ENCODE measurements around the gene TBL3.

DNA sequence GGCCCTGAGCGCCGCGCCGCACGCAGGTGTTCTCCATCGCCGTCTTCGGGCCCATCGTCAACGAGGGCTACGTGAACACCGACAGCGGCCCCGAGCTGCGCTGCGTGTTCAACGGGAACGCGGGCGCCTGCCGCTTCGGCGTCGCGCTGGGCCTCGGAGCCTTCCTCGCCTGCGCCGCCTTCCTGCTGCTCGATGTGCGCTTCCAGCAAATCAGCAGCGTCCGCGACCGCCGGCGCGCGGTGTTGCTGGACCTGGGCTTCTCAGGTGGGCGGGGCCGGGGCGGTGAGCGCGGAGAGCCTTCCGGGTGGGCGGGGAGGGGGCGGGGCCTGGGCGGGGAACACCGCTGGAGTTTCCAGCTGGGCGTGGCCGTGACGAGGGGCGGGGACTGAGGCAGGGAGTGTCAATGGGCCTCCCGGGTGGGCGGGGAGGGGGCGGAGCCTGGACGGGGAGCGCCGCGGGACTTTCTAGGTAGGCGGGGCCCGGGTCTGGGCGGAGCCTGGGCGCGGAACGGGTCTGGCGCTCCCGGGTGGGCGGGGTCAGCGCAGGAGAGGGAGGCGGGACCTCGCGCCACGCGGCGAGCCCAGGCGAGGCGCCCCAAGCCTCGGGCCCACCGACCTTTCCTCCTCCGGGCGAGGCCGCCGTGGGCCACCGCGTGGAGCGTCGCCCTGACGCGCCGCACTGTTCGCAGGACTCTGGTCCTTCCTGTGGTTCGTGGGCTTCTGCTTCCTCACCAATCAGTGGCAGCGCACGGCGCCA is 20.3 kb downstream of the TBL3 start:
- TF ChIP-seq, protein P1, sequence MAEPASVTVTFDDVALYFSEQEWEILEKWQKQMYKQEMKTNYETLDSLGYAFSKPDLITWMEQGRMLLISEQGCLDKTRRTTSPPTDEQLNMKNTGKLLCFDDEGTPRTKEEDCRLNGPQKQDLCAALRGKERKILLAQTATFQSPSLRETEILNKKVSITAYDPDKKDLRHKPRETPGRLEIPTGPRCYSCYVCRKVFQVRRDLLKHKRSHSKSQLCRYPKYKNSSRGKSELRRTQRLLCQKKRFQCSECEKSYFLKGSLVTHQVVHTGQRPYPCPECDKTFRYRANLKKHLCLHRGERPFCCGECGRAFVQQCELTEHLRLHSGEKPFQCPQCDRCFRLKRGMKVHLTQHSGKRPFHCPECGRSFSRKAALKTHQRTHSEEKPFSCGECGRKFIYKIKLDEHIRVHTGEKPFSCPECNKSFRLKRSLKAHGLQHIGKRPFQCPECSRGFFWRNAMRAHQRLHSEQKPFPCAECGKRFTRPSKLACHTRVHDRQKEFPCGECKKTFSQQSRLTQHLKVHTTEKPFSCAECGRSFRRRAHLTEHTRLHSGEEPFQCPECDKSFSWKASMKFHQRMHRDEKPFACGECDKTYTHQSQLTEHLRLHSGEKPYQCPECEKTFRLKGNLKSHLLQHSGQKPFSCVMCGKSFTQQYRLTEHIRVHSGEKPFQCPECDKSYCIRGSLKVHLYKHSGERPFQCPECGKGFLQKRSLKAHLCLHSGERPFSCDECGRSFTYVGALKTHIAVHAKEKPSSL (CRISPR knock-in tag; conservative IDR thresholded peaks at IDR 0.05) = no peak
- TF ChIP-seq, protein P2, sequence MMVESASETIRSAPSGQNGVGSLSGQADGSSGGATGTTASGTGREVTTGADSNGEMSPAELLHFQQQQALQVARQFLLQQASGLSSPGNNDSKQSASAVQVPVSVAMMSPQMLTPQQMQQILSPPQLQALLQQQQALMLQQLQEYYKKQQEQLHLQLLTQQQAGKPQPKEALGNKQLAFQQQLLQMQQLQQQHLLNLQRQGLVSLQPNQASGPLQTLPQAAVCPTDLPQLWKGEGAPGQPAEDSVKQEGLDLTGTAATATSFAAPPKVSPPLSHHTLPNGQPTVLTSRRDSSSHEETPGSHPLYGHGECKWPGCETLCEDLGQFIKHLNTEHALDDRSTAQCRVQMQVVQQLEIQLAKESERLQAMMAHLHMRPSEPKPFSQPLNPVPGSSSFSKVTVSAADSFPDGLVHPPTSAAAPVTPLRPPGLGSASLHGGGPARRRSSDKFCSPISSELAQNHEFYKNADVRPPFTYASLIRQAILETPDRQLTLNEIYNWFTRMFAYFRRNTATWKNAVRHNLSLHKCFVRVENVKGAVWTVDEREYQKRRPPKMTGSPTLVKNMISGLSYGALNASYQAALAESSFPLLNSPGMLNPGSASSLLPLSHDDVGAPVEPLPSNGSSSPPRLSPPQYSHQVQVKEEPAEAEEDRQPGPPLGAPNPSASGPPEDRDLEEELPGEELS (CRISPR knock-in tag; IDR thresholded peaks at IDR 0.05) = peak; percentile 97
- peak; percentile 92 for TF ChIP-seq FOXK1 (CRISPR knock-in tag; IDR thresholded peaks at IDR 0.05)
- peak; percentile 84; the same call in 1 of the 2 replicates for TF ChIP-seq CREB1 (CRISPR knock-in tag; IDR thresholded peaks at IDR 0.05)
- TF ChIP-seq, protein P3, sequence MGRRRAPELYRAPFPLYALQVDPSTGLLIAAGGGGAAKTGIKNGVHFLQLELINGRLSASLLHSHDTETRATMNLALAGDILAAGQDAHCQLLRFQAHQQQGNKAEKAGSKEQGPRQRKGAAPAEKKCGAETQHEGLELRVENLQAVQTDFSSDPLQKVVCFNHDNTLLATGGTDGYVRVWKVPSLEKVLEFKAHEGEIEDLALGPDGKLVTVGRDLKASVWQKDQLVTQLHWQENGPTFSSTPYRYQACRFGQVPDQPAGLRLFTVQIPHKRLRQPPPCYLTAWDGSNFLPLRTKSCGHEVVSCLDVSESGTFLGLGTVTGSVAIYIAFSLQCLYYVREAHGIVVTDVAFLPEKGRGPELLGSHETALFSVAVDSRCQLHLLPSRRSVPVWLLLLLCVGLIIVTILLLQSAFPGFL (CRISPR knock-in tag; IDR thresholded peaks at IDR 0.05; ENCODE audit: borderline replicate concordance) = peak; percentile 33; the same call in 1 of the 2 replicates
- TF ChIP-seq, protein P4, sequence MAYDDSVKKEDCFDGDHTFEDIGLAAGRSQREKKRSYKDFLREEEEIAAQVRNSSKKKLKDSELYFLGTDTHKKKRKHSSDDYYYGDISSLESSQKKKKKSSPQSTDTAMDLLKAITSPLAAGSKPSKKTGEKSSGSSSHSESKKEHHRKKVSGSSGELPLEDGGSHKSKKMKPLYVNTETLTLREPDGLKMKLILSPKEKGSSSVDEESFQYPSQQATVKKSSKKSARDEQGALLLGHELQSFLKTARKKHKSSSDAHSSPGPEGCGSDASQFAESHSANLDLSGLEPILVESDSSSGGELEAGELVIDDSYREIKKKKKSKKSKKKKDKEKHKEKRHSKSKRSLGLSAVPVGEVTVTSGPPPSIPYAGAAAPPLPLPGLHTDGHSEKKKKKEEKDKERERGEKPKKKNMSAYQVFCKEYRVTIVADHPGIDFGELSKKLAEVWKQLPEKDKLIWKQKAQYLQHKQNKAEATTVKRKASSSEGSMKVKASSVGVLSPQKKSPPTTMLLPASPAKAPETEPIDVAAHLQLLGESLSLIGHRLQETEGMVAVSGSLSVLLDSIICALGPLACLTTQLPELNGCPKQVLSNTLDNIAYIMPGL (CRISPR knock-in tag; IDR thresholded peaks at IDR 0.05) = 0 out of 2 replicates have a peak, but pooled peaks have one; percentile 8
- TF ChIP-seq, protein P5, sequence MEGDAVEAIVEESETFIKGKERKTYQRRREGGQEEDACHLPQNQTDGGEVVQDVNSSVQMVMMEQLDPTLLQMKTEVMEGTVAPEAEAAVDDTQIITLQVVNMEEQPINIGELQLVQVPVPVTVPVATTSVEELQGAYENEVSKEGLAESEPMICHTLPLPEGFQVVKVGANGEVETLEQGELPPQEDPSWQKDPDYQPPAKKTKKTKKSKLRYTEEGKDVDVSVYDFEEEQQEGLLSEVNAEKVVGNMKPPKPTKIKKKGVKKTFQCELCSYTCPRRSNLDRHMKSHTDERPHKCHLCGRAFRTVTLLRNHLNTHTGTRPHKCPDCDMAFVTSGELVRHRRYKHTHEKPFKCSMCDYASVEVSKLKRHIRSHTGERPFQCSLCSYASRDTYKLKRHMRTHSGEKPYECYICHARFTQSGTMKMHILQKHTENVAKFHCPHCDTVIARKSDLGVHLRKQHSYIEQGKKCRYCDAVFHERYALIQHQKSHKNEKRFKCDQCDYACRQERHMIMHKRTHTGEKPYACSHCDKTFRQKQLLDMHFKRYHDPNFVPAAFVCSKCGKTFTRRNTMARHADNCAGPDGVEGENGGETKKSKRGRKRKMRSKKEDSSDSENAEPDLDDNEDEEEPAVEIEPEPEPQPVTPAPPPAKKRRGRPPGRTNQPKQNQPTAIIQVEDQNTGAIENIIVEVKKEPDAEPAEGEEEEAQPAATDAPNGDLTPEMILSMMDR (IDR thresholded peaks at IDR 0.05) = no peak
- peak; percentile 91 for TF ChIP-seq TP53 (CRISPR knock-in tag; IDR thresholded peaks at IDR 0.05)
- TF ChIP-seq, protein P6, sequence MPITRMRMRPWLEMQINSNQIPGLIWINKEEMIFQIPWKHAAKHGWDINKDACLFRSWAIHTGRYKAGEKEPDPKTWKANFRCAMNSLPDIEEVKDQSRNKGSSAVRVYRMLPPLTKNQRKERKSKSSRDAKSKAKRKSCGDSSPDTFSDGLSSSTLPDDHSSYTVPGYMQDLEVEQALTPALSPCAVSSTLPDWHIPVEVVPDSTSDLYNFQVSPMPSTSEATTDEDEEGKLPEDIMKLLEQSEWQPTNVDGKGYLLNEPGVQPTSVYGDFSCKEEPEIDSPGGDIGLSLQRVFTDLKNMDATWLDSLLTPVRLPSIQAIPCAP (CRISPR knock-in tag; IDR thresholded peaks at IDR 0.05) = peak; percentile 88; the same call in 1 of the 2 replicates
